Astrocyte of the spinal cord (primary cell): Measurements from ENCODE around the gene CNTROB.

Experiments
- DNase-seq: peaks from one replicate; pipeline ENCODE4 v3.0.0; 2011; ENCODE audit warnings: low read depth, low spot score
- H3K4me3 ChIP-seq: 2 replicates; pipeline ENCODE4 v1.5.1; 2011; ENCODE audit warnings: low read depth, mild to moderate bottlenecking, low read length, moderate library complexity
- CTCF ChIP-seq: IDR thresholded peaks from 2 replicates; pipeline ENCODE4 v1.5.1; 2012; ENCODE audit warnings: low read depth, mild to moderate bottlenecking, low read length, inconsistent platforms
- in situ Hi-C: cut with HindIII; loops from 2 replicates; pipeline ENCODE4 v1.10.0; 2017; ENCODE audit warnings: low sequenced_read_pairs

The CNTROB gene

DNA sequence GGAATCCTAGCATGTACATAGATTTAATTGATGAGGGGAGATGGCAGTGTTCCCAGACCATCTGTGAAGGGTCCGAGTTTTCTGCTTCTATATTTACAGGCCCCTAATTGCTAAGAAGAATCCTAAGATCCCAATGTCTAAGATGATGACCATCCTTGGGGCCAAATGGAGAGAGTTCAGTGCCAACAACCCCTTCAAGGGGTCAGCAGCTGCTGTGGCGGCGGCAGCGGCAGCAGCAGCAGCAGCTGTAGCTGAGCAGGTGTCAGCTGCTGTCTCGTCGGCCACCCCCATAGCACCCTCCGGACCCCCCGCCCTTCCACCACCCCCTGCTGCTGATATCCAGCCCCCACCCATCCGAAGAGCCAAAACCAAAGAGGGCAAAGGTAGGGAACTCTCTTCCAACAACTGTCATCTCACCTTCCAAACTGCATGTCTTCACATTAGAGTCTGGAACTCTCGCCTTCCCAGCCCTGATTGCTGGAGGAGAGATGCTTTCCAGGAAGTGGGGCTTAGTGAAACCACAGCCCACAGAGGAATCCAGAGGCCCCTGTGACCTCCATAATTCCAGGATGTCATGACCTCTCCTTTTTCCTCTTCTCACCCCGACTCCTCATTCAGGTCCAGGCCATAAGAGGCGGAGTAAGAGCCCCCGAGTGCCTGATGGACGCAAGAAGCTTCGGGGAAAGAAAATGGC lies 38.7 kb upstream of the CNTROB start:
- in situ Hi-C loops: no loop called here
- no peak for DNase-seq
- no peak for TF ChIP-seq CTCF
- no peak overlapping the region for H3K4me3 ChIP-seq

- no peak for DNase-seq
- in situ Hi-C loops: no loop called here
- H3K4me3 ChIP-seq: no peak overlapping the region
- TF ChIP-seq CTCF: no peak
Observed at GRCh38 chr17:7894226-7894625, 37.8 kb upstream of the CNTROB start.

GRCh38 chr17:7894866-7895265 lies 37.1 kb upstream of the CNTROB start:
- in situ Hi-C loops: no loop called here
- no peak overlapping the region for H3K4me3 ChIP-seq
- no peak for TF ChIP-seq CTCF
- no peak for DNase-seq

GRCh38 chr17:7897090-7897489 lies 34.9 kb upstream of the CNTROB start:
- in situ Hi-C loops: no loop called here
- H3K4me3 ChIP-seq: no peak overlapping the region
- DNase-seq: no peak
- TF ChIP-seq CTCF: no peak

GRCh38 chr17:7897773-7898172 lies 34.2 kb upstream of the CNTROB start:
- in situ Hi-C loops: no loop called here
- TF ChIP-seq CTCF: peak; percentile 36
- no peak overlapping the region for H3K4me3 ChIP-seq
- DNase-seq: peak; percentile 55

GRCh38 chr17:7903154-7904103 lies 28.6 kb upstream of the CNTROB start:
- in situ Hi-C loops: no loop called here
- no peak for TF ChIP-seq CTCF
- no peak overlapping the region for H3K4me3 ChIP-seq
- peak; percentile 75 for DNase-seq
